Epidermal melanocyte (primary cell): Measurements from ENCODE around the gene ANK3.

Experiments used
- DNase-seq: peaks from one replicate; pipeline ENCODE4 v3.0.0; 2011; ENCODE audit warnings: low spot score; ENCODE audit not compliant: insufficient read length

The ANK3 gene

DNA sequence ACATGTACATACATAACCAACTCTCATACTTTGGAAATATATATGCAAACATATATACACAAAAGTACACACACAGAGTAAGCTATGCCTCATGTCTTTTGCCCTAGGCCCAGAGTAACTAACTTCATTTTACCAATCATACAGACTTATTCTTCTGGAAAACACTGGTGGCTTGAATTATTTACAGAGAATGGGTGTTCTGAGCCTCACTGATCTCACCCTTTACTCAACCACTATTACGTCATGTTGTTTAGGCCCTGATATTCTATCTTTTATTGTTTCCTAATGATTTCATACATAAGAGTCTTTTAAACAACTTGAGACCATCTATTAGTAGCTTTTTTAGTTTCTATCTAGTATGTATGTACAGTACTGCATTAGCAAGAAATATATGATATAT is 43.0 kb downstream of the ANK3 start:
- DNase-seq, result no peak

DNA sequence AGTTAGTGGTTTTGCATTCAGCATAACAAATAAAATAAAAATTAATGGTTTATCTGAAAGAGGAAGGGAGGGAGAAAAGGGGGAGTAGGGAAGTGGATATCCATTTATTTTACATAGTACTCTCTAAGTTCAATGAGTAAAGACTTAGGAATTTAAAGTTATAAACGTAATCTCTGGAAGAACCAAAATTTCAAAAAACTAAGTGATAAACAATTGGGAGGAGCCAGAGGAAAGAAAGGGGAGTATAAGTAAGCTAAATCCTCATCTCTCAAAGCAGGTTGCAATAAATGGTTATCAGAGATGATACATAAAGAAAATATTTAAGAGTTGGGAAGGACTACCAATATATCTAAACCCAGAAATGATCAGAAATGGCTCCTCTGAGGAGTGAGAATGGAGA is 46.4 kb downstream of the ANK3 start:
- DNase-seq, result no peak

DNA sequence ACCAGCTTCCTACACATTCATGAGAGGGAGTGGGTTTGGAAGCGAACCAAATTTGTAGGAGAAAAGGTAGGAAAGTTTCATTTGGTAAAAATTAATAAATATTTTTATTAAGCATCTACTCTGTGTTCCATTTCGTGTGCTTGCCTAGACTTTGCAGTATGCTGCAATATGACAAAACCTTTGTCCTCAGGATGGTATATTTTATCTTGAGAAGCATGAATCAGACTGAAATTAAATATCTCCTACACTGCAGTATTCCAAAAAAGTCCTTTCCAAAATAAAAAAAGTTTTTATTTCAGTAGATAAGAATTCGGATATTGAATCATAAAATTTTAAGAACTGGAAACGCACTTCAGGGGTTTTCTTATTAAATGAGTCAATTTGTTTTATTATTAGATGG is 47.7 kb downstream of the ANK3 start:
- DNase-seq, result no peak

DNA sequence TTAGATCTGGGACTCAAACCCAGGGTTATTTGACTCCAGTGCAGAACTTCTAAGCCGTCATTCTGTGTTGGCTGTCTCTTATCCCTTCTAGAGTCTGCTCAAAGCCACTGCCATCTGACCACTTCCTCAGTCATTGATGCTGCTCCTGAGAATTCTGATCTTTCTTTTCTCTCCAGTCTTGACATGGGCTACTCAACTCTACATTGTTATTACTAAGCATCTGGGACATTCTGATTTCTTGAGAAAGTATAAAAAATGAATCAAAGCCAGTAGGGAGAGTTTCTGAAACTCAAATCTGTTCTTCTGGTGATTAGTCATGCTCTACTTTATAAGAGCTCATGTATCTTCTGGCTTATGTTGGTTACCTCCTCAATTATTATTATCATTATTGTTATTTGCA is 48.7 kb downstream of the ANK3 start:
- DNase-seq, result no peak

DNA sequence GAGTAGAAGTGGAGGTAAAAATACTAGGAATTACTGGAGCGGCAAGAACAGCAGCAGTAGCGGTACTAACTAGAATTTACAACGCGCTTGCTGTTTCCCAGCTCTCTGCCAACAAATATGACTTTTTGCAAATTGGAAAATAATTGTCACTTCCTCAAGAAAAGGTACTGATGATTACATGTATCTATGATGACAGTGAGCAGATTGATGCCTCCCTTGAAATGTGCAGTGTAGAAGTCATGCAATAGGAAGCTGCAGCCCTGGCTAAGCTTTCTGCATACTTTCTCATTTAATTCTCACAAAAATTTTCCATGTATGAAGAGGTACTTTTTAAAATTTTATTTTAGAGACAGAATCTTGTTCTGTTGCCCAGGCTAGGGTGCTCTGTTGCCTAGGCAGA is 49.9 kb downstream of the ANK3 start:
- DNase-seq, result no peak

DNA sequence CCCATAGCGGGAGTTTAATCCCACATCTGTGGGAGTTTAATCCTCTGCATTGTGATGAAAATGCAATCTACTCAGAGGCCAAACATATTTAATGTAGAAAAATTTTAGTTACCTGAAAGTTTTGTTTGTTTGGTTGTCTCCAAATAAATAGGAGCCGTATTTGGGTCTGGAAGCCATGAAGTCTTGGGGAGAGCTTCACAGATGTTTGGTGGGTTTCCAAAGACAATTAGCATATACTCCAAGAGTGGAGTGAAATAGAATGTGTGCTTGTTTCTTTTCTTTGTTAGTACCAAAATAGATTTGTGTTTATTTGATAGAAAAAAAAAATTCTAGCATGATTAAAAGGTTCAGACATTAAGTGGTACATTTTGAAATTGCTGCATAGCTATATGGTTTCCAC is 50.9 kb downstream of the ANK3 start:
- DNase-seq, result no peak

DNA sequence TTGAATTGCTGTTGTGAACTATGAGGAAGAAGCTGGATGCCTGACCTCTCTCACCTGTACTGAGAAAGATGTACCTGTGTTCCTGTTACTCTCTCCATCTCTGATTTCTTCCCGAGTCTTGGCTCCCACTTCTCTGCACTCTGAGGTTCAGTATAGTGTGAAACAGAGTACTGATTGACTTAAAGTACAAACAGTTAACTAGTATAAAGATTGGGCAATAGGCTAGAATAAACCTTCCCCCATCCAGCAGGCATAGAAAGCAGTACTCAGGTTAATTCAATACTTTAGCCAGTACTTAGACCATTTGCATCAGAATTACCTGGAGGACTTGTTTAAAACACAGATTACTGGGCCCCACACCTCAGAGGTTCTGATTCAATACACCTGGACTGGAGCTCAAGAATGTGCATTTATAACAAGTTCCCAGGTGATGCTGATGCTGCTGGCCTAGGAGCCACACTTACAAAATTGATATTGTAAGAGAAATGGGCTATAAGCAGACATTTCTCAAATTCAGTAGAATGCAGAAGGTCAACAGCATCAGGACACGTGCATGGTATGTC is 51.6 kb downstream of the ANK3 start:
- DNase-seq, result no peak

DNA sequence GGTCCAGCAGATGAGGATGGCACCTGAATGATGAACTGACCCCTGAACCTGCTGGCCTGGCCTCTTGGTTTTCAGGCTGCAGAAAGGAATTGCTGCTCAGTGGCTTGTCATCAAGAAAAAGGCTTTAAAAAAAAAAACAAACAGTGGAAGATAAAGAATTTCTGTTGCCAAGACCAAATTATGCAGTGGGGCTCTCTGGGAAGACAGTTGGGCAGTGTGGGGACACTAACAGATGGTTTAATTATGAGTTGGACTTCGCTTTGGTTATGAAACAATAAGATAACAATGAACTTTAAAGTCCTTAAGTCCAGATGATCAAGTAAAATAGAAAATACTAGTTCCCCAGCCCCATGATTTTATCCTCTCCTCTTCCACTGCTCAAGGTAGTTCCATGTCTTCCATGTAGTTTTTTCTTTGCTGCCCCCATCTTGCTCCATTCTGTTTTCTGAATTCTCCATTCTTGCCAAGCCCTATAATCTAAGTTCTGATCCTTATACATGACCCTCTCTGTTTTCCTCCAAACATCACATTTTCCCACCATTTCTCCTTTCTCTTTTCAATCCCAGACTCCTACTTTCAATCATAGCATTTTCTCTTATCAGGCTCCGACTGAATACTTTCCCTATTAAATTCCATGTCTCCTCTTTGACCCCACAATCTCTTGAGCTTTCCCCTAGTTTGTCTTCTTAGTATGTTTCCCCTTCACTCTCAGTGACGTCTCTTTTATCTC is 52.6 kb downstream of the ANK3 start:
- DNase-seq, result no peak

DNA sequence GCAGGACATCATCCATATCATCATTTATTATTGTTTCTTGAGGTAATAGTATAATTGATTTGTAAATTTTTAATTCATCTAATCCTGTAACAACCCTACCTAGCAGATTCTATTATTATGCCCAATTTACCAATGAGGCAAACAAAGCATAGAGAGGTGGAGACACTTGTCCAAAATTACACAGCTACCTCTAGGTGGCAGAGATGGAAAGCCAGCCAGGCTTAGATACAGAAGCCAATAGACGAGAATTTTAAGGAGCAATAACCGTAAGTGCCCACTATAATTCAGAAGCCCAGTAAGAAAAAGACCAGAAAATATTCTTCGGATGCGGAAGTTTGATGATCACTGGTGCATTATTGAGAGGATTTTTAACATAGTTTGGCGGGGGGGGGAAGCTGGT is 54.0 kb downstream of the ANK3 start:
- no peak for DNase-seq

DNA sequence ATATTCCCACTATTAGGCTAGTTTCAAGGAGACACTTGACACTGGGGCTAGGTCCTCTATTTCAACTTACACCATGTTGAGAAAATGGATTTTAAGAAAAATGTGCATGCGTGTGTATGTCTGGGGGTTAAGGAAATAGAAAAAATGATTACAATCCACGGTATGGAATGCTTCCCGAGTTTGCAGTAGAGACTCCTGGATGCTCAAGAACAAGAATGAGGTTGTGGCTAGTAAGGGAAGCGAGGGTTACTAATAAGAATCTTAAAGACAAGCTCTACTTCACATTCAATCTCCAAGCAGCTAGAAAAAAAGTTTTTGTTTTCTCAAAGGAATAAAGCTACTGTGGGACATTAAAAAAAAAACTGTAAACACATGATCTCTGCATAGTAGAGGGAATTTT is 54.7 kb downstream of the ANK3 start:
- no peak for DNase-seq

DNA sequence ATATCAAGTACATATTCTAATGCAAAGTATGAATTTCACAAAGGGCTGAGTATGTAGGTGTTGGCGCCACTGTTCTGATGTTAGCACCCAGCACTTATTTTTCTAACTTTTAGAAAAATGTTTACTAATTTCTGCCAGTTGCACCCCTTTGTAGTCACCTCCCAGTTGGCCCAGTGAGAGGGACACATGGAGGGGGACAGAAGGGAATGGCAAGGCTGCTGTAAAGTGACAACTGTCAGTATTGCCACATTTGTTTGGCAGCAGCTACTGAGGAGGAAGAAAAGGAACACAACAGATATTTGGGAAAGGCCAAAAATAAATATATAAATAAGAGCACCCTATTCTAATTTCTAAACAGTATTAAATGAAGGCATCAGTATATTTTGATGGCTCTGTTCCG is 57.3 kb downstream of the ANK3 start:
- DNase-seq, result no peak

DNA sequence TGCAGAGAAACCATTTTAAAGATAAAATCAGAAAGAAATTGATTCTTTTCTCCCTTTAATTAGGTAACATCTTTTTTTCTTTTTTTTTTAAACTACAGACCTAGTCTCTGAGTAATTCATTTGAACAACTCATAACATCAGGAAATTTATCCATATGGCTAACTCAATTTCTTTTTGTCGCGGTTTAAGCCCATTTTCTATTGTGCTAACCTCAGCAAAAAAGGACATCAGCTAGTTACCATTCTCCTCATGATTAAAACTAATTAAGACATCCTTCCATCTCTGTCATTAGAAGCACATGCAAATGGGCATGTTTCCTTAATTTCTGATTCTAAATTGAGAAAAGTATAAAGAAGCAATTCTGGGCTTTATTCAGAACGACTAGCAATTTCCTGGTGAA is 57.8 kb downstream of the ANK3 start:
- no peak for DNase-seq

DNA sequence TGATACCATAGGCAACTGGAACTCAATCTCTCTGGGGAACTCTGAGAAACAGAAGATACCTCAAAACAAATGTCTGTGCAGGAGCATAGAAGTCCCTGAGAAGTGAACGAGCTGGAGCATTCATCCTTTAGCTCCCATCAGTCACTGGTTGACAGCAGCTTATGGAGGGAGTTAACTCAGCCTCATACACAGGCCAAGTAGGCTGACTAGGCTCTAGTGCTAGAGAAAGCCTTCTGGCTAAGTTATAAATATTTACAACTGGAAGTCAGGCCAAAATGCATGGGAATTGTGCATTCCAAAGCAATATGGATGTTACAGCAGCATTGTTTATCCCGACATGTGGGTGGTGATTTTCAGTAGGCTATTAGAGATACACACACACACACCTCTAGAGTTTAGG is 66.5 kb downstream of the ANK3 start:
- no peak for DNase-seq

DNA sequence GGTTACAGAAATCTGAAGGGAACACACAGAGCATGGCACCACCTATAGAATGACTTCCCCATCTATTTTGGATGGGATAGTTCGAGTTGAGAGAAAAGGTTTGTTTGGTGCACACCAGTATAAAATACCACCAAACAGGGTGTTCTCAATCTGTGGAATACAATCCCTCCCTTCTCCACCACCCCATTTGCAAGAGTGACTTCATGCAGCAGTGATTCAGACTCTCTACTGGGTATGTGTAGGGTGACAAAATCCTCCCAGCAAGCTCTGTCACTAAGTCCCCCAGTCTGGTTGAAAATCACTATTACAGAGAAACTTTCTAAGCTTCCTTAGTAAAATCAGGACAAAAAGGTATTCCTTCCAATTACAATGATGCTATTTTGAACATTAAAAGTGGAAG is 69.0 kb downstream of the ANK3 start:
- DNase-seq, result no peak

DNA sequence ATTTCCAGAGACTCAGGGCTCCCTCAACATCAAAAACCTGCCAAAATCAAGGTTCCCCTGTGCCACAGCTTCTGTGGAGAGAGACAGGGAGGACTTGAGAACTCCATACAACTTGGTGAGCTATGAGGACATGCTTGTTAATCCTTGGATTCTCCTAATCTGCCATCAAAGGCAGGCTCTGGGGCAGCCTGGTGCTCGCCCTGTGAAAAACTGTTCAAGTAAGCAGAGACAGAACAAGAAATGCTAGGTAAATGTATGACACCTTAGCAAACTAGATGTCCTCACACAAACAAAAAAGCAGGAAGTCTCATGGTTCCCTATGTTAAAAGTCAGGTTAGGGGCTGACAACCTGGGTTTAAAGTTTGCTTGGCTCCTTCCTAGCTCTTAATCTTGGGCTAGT is 73.6 kb downstream of the ANK3 start:
- no peak for DNase-seq

DNA sequence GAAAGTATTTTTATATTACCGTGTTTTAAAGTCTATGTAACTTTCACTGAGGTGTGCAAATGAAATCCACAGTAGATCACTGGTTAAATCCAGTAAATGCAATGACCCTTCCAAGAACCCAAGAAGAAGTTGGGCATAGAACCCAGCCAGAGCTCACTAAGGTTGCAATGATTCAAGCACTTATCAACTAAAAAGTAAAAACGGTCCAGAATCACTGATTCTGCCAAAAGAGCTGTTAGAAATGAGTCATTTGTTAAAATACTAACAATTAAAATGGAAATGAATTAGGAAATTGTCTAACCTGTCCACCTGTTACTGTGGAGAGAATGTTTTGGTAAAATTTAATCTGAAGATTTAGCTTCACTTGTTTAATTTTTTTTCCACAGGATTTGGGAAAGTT is 74.4 kb downstream of the ANK3 start:
- no peak for DNase-seq

DNA sequence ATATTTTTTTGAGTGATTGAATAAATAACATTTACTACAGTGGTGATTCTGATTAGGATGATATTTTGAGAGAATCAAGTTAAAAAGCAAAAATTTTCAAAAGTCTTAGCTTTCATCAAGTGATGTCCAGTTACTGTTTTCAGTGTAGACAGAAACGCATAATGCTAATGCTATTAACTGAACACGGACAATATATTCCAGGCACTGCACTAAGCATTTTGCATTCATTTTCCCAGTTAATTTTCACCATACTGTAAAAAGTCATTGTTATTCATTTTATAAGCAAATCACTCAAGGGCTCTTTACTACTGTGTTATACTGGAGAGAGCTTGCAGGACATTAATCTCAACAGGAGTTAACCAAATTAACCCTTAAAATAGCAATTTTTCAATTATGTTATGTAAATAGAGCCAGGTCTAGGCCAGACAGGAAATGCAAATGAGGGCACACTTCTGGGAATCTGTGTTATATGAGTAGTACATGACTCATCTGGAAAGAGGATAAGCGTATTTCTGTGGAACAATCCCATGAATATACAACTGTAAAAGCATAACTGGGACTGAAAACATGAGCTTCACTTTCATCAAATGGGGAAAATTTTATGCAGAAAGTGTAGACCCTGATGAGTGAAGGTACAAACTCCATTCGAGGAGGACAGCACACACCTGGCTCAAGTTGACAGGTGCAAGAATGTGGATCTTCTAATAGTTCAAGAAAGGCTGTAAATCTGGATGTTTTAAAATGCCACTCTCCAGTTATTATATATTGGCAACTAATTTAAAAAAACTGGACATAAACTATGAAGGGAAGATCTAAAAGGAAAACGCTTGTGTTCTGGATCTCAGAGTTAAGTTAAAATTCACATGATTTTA is 75.4 kb downstream of the ANK3 start:
- no peak for DNase-seq

DNA sequence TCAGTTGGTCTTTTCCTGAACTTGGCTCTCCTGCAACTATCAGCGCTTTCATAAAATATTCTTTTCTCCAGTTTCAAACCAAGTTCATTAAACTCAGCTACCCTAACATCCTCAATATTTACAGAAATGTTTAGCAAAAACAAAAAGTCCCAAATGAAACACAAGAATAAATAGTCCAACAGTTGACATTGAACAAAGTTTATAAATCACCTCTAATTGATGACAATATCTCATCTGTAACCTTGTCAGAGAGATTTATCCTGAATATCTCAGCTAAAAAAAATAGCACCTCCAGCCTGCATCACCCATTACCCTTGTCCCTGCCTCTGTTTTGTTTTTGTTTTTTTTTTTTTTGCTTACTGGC is 76.1 kb downstream of the ANK3 start:
- no peak for DNase-seq

DNA sequence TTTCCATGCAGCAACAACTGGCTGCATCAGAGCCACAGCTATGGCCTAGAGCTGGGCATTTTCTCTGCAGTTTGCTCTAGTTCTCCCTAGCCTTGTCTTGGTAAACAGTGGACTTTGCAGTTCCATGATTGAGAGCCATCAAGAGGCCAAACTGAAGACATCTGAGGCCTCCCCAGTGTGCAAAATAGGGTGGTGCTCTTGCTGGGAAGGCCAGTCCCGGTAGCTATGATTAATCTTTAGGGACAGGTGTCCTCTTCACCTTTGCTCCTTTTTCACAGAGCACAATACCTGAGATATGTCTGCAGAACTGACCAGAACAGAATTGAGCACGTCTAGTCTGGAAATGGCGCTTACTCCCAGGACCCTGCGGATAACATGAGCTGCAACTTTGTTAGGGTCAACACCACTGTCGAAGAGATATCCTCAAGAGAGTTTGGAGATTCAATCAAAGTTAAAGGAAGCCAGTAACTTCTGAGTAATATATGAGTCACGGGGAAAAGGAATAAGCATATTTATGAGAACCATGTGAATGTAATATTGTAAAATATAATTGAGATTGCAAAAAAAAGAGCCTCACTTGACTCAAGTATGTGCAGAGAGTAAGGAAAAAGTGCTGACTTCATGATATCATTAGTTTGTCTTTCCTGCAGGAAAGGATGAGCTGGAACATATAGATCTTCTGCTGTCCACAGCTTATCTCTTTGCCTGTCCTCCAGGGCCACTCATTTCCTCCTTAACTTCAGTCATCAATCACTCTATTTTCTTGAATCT is 76.7 kb downstream of the ANK3 start:
- DNase-seq, result no peak

DNA sequence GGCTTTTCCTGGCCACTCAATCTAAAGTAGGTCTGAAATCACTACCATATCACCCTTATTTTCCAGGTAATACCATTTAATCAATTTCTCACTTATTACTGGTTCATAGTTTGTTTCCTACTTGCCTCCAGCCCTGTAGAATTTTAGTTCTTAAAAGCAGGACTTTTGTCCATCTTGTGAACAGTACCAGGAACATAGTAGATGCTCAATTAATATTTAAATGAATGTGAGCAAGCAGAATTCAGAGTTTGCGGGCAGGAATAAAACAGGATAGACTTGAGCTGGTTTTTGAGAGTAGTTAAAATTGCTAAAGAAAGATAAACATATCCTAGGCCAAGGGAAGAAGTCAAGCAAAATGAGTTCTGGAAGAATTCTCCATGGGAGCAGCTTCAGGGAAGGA is 77.9 kb downstream of the ANK3 start:
- no peak for DNase-seq

DNA sequence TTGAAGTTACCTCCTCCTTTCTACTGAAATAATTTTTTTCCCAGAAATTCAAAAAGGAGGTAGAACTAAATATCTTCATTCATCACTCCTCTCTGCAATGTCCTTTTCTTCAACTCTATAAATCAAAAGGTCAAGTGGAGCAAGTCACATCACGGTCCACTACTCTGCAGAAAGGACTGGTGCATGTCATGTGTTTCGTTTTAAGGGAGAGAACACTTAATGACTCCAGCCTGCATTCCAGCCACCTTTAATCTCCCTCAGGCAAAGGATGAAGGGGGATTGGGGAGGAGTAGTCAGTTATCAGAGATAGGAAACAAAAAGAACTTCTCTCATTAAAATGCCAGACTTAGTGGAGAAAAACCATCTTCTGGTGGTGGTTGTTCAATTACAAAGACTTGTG is 78.9 kb downstream of the ANK3 start:
- no peak for DNase-seq

DNA sequence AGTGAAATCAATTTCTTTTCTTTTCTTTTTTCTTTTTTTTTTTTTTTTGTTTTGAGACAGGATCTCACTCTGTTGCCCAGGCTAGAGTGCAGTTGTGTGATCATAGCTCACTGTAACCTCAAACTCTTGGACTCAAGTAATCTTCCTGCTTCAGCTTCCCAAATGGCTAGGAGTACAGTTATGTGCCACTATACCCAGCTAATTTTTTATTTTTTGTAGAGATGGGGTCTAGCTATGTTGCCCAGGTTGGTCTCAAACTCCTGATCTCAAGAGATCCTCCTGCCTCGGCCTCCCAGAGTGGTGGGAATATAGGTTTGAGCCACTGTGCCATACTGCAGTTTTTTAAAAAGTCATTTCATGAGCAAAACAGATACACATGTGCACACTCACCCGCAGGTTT is 79.8 kb downstream of the ANK3 start:
- DNase-seq, result no peak
